NT2/D1 (cell line): ENCODE data around the gene MYO5C.

ENCODE experiments used
- DNase-seq: peaks from one replicate; pipeline ENCODE4 v3.0.0-alpha.2; 2011; ENCODE audit warnings: low read depth, low spot score
- H3K27me3 ChIP-seq: 2 replicates; pipeline ENCODE4 v1.6.0; 2011; ENCODE audit warnings: mild to moderate bottlenecking; ENCODE audit not compliant: insufficient read length, insufficient read depth
- H3K36me3 ChIP-seq: 2 replicates; pipeline ENCODE4 v1.6.1; 2011; ENCODE audit warnings: mild to moderate bottlenecking, low read length, mixed read lengths; ENCODE audit not compliant: insufficient read depth, insufficient read length
- H3K4me1 ChIP-seq: 2 replicates; pipeline ENCODE4 v1.5.1; 2011; ENCODE audit not compliant: insufficient read depth, insufficient read length
- H3K4me3 ChIP-seq: 2 replicates; pipeline ENCODE4 v1.5.1; 2011; ENCODE audit warnings: low read depth; ENCODE audit not compliant: insufficient read length
- H3K9ac ChIP-seq: 2 replicates; pipeline ENCODE4 v1.6.0; 2011; ENCODE audit warnings: low read depth; ENCODE audit not compliant: insufficient read length
- H3K9me3 ChIP-seq: 2 replicates; pipeline ENCODE4 v1.5.1; 2011; ENCODE audit warnings: mild to moderate bottlenecking, low read length; ENCODE audit not compliant: insufficient read depth
- SUZ12 ChIP-seq: IDR thresholded peaks from 2 replicates; pipeline ENCODE4 v1.6.1; 2011; ENCODE audit not compliant: insufficient read length, insufficient read depth; ENCODE audit errors: extremely low read depth
- YY1 ChIP-seq: IDR thresholded peaks from 2 replicates; pipeline ENCODE4 v1.6.1; 2011; ENCODE audit not compliant: insufficient read length, insufficient read depth
- ZNF274 ChIP-seq: IDR thresholded peaks from 2 replicates; pipeline ENCODE4 v1.6.1; 2011; ENCODE audit warnings: mild to moderate bottlenecking, low read depth, low read length

MYO5C gene

GRCh38 chr15:52337198-52337853 lies 41.7 kb upstream of the MYO5C start:
- Histone ChIP-seq H3K4me1 (no peaks in the 10 kb centered on the region), H3K27me3 (no peaks in the 10 kb centered on the region), H3K9me3 (no peaks in the 10 kb centered on the region), H3K36me3 (no peaks in the 10 kb centered on the region), H3K9ac (no peak overlapping the region), H3K4me3 (no peak overlapping the region)
- DNase-seq = no peak
- TF ChIP-seq SUZ12 (no peak), ZNF274 (no peak), YY1 (no peak)

GRCh38 chr15:52336529-52336928 lies 40.9 kb upstream of the MYO5C start:
- no peak overlapping the region for H3K9ac ChIP-seq
- no peak overlapping the region for H3K4me3 ChIP-seq
- TF ChIP-seq YY1 = no peak
- no peak for TF ChIP-seq ZNF274
- no peak for TF ChIP-seq SUZ12
- H3K27me3 ChIP-seq = no peaks in the 10 kb centered on the region
- DNase-seq = no peak
- H3K4me1 ChIP-seq = no peaks in the 10 kb centered on the region
- no peaks in the 10 kb centered on the region for H3K36me3 ChIP-seq
- no peaks in the 10 kb centered on the region for H3K9me3 ChIP-seq

- no peaks in the 10 kb centered on the region for H3K36me3 ChIP-seq
- DNase-seq = no peak
- no peaks in the 10 kb centered on the region for H3K27me3 ChIP-seq
- H3K4me1 ChIP-seq = no peaks in the 10 kb centered on the region
- H3K9ac ChIP-seq = no peak overlapping the region
- no peaks in the 10 kb centered on the region for H3K9me3 ChIP-seq
- H3K4me3 ChIP-seq = no peak overlapping the region
- no peak for TF ChIP-seq SUZ12
- no peak for TF ChIP-seq YY1
- no peak for TF ChIP-seq ZNF274
Measured at GRCh38 chr15:52334491-52335160, 39.0 kb upstream of the MYO5C start.

- peaks cover 7% of the 10 kb centered on the region for H3K36me3 ChIP-seq
- no peaks in the 10 kb centered on the region for H3K27me3 ChIP-seq
- no peaks in the 10 kb centered on the region for H3K9me3 ChIP-seq
- no peak overlapping the region for H3K4me3 ChIP-seq
- H3K9ac ChIP-seq = no peak overlapping the region
- DNase-seq = no peak
- H3K4me1 ChIP-seq = no peaks in the 10 kb centered on the region
- TF ChIP-seq YY1 = no peak
- no peak for TF ChIP-seq ZNF274
- no peak for TF ChIP-seq SUZ12
Measured at GRCh38 chr15:52331490-52332240, 36.1 kb upstream of the MYO5C start.

- Histone ChIP-seq H3K9me3 (no peaks in the 10 kb centered on the region), H3K4me1 (no peaks in the 10 kb centered on the region), H3K36me3 (peaks cover 10% of the 10 kb centered on the region), H3K4me3 (no peak overlapping the region), H3K9ac (no peak overlapping the region), H3K27me3 (no peaks in the 10 kb centered on the region)
- no peak for DNase-seq
- TF ChIP-seq YY1 (no peak), SUZ12 (no peak), ZNF274 (no peak)
Measured at GRCh38 chr15:52329987-52330386, 34.4 kb upstream of the MYO5C start.

- TF ChIP-seq ZNF274 (no peak), SUZ12 (no peak), YY1 (no peak)
- H3K36me3 ChIP-seq = peaks cover 10% of the 10 kb centered on the region
- DNase-seq = no peak
Measured at GRCh38 chr15:52329150-52329549, 33.5 kb upstream of the MYO5C start.

GRCh38 chr15:52328680-52329079 lies 33.1 kb upstream of the MYO5C start:
- no peak overlapping the region for H3K4me3 ChIP-seq
- H3K27me3 ChIP-seq = no peaks in the 10 kb centered on the region
- H3K36me3 ChIP-seq = peaks cover 10% of the 10 kb centered on the region
- DNase-seq = no peak
- no peaks in the 10 kb centered on the region for H3K4me1 ChIP-seq
- TF ChIP-seq SUZ12 (no peak), YY1 (no peak), ZNF274 (no peak)
- H3K9me3 ChIP-seq = no peaks in the 10 kb centered on the region
- no peak overlapping the region for H3K9ac ChIP-seq

More at GRCh38 chr15:52329150-52329549, 33.5 kb upstream of the MYO5C start:
- no peaks in the 10 kb centered on the region for H3K27me3 ChIP-seq
- no peaks in the 10 kb centered on the region for H3K9me3 ChIP-seq
- no peak overlapping the region for H3K4me3 ChIP-seq
- no peak overlapping the region for H3K9ac ChIP-seq
- no peaks in the 10 kb centered on the region for H3K4me1 ChIP-seq
